HG03108 (cell line): ENCODE results near the gene TGIF2LX.
"Not testable (repeated sequence)": the region's sequence is repeated elsewhere in the genome, so short reads cannot be mapped to it uniquely, and the experiment has no call there.

Source experiments
- ATAC-seq: cut with Tn5 transposase; IDR thresholded peaks from one replicate; pipeline ENCODE4 v1.9.1; 2021; ENCODE audit warnings: moderate library complexity; ENCODE audit not compliant: unreplicated experiment

TGIF2LX gene

GRCh38 chrX:89921665-89922064 is at the start of gene TGIF2LX:
TSS of gene TGIF2LX (plus strand) at chrX:89921908. CDS start at chrX:89922086, 178 bp downstream.
- not testable (repeated sequence) for ATAC-seq

GRCh38 chrX:89922338-89922934 is 728 bp downstream of the TGIF2LX start:
- not testable (repeated sequence) for ATAC-seq

- not testable (repeated sequence) for ATAC-seq
These were observed 21.4 kb downstream of the TGIF2LX start for GRCh38 chrX:89943077-89943476.

GRCh38 chrX:89965588-89965987 is 43.9 kb downstream of the TGIF2LX start:
- not testable (repeated sequence) for ATAC-seq
